SU-DHL-6 (cell line): Measurements from ENCODE around the gene MRPL20.

Experiments used
- EZH2phosphoT487 ChIP-seq: fragments of 200-600 bp; sonication (generic), shearing (Covaris generic); conservative IDR thresholded peaks from 2 replicates; pipeline ENCODE4 v1.6.1; 2018; ENCODE audit warnings: mild to moderate bottlenecking, antibody characterized with exemption, low read length, moderate library complexity, mixed read lengths
- TF ChIP-seq, protein P1 (sequence below): fragments of 200-600 bp; sonication (generic); IDR thresholded peaks from one replicate; pipeline ENCODE4 v1.5.1; 2017; ENCODE audit warnings: antibody characterized with exemption, mild to moderate bottlenecking, low read length, moderate library complexity; ENCODE audit not compliant: insufficient read depth, poor library complexity, severe bottlenecking

GRCh38 chr1:1403653-1404052, 3.4 kb downstream of the MRPL20 start:
- TF ChIP-seq, protein P1, sequence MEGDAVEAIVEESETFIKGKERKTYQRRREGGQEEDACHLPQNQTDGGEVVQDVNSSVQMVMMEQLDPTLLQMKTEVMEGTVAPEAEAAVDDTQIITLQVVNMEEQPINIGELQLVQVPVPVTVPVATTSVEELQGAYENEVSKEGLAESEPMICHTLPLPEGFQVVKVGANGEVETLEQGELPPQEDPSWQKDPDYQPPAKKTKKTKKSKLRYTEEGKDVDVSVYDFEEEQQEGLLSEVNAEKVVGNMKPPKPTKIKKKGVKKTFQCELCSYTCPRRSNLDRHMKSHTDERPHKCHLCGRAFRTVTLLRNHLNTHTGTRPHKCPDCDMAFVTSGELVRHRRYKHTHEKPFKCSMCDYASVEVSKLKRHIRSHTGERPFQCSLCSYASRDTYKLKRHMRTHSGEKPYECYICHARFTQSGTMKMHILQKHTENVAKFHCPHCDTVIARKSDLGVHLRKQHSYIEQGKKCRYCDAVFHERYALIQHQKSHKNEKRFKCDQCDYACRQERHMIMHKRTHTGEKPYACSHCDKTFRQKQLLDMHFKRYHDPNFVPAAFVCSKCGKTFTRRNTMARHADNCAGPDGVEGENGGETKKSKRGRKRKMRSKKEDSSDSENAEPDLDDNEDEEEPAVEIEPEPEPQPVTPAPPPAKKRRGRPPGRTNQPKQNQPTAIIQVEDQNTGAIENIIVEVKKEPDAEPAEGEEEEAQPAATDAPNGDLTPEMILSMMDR, result no peak
- TF ChIP-seq EZH2phosphoT487, result no peak
